ENCODE measurements around the gene MOB3B. TPM values are rescaled to one million over a fixed set of nuclear protein-coding genes. Genes with fewer than 3 reads are reported as not detected.

The MOB3B gene
- total and polyA plus RNA-seq, 10 of the 15 experiments (the other 5 are each of a cell fraction or from before 2014, with no cell fraction given) = 0.44 to 2.7 (median 0.91) TPM

DNA sequence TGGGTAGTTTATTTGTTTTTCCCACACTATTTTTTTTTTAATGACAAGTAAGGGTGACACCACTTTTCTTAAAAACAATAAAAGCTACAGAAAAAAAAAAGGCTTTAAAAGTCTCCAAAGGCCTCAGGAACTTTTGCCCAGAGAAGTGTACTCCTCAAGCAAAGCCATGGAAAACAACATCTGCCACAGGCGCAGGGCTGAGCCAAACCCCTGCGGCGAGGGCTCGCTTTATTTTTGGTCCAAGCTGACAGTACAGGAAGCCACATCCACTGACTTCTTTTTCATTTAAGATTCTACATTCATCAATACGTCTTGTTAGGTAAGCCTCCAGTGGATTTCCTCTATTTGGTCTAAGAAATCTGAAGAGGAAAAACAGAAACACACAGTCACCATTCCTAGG lies 57.4 kb downstream of the MOB3B start:
- H3K36me3 ChIP-seq (ENCODE audit: control insufficient read depth in 2 of 2, insufficient read depth in 2 of 2, low read length in 1 of 2) = no peaks in the 10 kb centered on the region; a peak in 1 of 4 replicates
- no peak for FAIRE-seq
- H3K79me2 ChIP-seq (ENCODE audit: control insufficient read depth, insufficient read depth, low read length) = no peaks in the 10 kb centered on the region
- ChIA-PET RAD21 (ENCODE audit: unreplicated experiment) (interaction anchor here (0.6 kb wide), 2 partner anchors 85 to 366 kb away, joined by 3 to 4 read pairs; no protein-coding TSS in a partner anchor), POLR2A (no interaction called here), CTCF (interaction anchor here (1.6 to 3.7 kb wide), 2 partner anchors 11 to 55 kb away, joined by 3 to 20 read pairs; no protein-coding TSS in a partner anchor), SMC1A (ENCODE audit: uncharacterized antibody, unreplicated experiment) (interaction anchor here (1.2 to 1.3 kb wide), 3 partner anchors 11 to 13 kb away, joined by 3 to 6 read pairs (median 4); no protein-coding TSS in a partner anchor)
- no peaks in the 10 kb centered on the region for H3K9me3 ChIP-seq (replicated peaks; ENCODE audit: control insufficient read depth, insufficient read depth, low read length)
- H3K4me1 ChIP-seq (ENCODE audit: control insufficient read depth, insufficient read depth, low read length) = no peaks in the 10 kb centered on the region
- no peak overlapping the region for H3K4me2 ChIP-seq (ENCODE audit: control insufficient read depth, insufficient read depth)
- no peaks in the 10 kb centered on the region for H3K27me3 ChIP-seq (replicated peaks in 1 of 2; ENCODE audit: control insufficient read depth in 2 of 2, insufficient read depth in 2 of 2, low read length in 1 of 2)
- intact Hi-C loops (cut with micrococcal nuclease; ENCODE audit: unreplicated experiment) (no loop called here), in situ Hi-C loops (cut with MboI) (no loop called here)
- H3K9ac ChIP-seq (ENCODE audit: control insufficient read depth, insufficient read depth, low read length) = no peak overlapping the region
- WGBS (ENCODE audit: insufficient coverage, insufficient replicate concordance, low lambda C conversion rate, missing lambda C conversion rate) = 92% methylated on average over 5 of the region's 5 CpGs
- no peak overlapping the region for H3K27ac ChIP-seq (ENCODE audit: control insufficient read depth, insufficient read depth)
- ATAC-seq = no peak
- BruUV-seq (replicated peaks) = no TSS peak
- no peak for DNase-seq (ENCODE audit: low read depth, low spot score)
- no peak overlapping the region for H3K4me3 ChIP-seq
- H2AFZ ChIP-seq (ENCODE audit: control insufficient read depth, low read depth, low read length) = no peak overlapping the region
- no peaks in the 10 kb centered on the region for H4K20me1 ChIP-seq (ENCODE audit: control insufficient read depth, insufficient read depth)
- TF ChIP-seq, protein P1, sequence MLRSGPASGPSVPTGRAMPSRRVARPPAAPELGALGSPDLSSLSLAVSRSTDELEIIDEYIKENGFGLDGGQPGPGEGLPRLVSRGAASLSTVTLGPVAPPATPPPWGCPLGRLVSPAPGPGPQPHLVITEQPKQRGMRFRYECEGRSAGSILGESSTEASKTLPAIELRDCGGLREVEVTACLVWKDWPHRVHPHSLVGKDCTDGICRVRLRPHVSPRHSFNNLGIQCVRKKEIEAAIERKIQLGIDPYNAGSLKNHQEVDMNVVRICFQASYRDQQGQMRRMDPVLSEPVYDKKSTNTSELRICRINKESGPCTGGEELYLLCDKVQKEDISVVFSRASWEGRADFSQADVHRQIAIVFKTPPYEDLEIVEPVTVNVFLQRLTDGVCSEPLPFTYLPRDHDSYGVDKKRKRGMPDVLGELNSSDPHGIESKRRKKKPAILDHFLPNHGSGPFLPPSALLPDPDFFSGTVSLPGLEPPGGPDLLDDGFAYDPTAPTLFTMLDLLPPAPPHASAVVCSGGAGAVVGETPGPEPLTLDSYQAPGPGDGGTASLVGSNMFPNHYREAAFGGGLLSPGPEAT (IDR thresholded peaks at IDR 0.05; ENCODE audit: low read depth) = no peak
- TF ChIP-seq, protein P2, sequence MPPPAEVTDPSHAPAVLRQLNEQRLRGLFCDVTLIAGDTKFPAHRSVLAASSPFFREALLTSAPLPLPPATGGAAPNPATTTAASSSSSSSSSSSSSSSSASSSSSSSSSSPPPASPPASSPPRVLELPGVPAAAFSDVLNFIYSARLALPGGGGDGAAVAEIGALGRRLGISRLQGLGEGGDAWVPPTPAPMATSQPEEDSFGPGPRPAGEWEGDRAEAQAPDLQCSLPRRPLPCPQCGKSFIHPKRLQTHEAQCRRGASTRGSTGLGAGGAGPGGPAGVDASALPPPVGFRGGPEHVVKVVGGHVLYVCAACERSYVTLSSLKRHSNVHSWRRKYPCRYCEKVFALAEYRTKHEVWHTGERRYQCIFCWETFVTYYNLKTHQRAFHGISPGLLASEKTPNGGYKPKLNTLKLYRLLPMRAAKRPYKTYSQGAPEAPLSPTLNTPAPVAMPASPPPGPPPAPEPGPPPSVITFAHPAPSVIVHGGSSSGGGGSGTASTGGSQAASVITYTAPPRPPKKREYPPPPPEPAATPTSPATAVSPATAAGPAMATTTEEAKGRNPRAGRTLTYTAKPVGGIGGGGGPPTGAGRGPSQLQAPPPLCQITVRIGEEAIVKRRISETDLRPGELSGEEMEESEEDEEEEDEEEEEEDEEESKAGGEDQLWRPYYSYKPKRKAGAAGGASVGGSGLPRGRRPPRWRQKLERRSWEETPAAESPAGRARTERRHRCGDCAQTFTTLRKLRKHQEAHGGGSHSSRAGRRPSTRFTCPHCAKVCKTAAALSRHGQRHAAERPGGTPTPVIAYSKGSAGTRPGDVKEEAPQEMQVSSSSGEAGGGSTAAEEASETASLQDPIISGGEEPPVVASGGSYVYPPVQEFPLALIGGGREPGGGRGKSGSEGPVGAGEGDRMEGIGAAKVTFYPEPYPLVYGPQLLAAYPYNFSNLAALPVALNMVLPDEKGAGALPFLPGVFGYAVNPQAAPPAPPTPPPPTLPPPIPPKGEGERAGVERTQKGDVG (CRISPR knock-in tag; IDR thresholded peaks at IDR 0.05) = no peak
- no peak for TF ChIP-seq CBFB (IDR thresholded peaks at IDR 0.05; ENCODE audit: low read depth)
- TF ChIP-seq CHD4 (IDR thresholded peaks at IDR 0.05) = no peak

Data from GM12878 (cell line).